GM18517 (cell line): ENCODE data around the gene CBR1.
"Not testable (repeated sequence)": the region's sequence is repeated elsewhere in the genome, so short reads cannot be mapped to it uniquely, and the experiment has no call there.

Experiments
- ATAC-seq: cut with Tn5 transposase; IDR thresholded peaks from one replicate; pipeline ENCODE4 v1.9.1; 2021; ENCODE audit warnings: mild to moderate bottlenecking, moderate library complexity; ENCODE audit not compliant: unreplicated experiment

The CBR1 gene

DNA sequence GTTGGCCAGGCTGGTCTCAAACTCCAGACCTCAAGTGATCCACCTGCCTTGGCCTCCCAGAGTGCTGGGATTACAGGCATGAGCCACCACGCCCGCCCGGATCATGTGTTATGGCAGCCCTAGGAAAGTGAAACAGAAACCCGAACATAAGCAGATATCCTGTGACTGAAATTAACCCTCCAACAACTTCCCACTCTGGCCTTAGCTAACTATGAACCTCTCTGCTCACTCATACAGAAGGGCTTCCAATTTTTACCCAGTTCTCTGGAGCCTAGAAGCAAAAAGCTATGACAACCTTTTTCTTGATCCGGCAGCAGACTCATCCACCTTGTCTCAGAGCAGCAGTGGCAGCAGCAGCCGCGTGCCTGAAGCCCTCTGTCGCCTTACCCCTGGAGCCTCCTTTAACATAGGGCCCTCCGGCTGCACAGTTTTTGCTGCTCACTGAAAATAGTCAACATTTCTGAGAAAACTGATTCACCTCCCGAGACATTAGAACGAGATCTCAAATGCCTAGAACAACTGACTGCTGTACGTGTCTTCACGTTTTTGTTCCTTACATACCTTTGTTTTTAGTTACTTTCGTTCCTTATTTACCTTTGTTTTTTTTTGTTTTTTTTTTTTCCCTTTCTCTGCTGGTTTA is 9.3 kb downstream of the CBR1 start:
- no peak for ATAC-seq

DNA sequence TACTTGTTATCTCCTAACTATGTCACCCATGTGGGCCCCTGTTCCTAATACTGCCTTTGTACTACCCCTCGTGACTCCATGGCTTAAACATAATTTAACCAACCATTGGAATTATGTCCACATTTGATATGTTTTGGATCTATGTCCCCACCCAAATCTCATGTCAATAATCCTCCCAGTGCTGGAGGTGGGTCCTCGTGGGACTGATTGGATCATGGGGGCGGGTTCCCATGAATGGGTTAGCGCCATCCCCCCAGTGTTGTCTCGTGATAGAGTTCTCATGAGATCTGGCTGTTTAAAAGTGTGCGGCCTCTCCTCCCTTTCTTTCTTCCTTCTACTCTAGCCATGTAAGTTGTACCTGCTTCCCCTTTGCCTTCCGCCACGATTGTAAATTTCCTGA is 9.8 kb downstream of the CBR1 start:
- no peak for ATAC-seq

DNA sequence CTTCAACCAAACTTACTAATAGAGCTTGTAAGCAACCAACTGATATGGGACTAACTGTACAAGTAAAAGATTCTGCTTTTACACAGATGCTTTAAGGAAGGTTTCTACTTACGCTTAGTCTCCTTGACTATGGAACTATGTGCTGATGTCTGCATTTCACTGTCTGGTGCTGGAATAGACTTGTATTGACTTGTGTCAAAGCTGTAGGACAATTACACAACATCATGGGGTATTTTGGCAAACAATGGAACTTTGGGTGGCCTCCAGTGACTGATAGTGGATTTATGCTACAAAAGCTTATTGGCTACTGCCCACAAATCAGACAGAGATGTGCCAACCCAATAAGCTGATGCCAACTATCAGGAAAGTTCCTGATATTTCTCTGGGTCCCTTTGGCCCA is 10.6 kb downstream of the CBR1 start:
- ATAC-seq = no peak

DNA sequence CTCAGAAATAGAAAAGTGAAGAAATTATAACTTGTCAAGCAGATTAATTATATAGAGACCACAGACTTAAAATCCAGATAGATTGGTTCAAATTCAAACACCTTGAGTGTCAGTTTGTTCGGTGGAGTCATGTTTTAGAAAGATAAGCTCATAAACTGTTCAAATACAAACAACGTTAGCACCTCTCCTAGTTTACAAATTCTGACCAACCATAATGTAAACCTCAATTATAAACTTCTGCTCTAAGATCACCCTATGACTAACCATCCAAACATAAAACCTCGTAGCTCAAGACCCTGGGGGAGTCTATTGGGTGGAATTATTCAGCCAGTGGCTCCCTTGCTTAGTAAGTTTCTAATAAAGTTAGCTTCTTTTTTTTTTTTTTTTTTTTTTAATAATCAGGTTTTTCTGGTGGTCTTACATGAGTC is 12.4 kb downstream of the CBR1 start:
- ATAC-seq = no peak

DNA sequence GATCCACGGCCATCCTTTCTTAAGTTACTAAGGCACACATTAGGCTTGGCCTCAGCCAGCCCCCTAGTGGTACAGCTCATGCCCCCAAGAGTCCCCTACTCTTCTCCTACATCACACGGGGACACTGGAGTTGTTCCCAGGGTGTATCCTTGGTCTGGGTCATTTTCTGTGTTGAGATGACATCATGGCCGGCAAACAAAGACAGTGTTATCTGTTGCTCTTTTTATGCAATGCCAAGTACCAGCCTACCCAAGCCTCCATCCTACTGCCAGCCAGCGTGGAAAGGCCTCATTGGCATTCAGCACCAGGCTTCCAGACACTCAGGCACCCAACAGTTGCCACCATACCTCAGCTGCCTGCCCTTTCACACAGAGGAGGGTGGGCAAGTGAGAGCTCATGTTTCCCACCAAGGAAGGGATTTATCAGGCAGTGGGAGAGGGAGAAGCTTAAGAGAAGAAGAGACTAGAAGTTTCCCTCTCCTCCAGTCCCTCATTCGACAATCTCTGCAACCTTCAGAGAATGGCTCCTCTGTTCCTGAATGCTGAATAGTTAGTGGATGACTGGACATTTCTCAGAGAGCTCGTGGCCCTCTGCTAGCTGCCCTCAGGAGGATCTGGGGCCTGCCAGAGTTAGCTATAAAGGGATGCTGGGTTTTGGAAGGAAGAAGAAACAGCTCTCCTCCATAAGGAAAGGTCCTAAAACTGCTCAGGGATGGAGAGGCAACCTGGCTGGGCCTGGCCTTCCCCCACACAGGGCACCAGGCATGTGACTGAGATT is 17.7 kb downstream of the CBR1 start:
- no peak for ATAC-seq

DNA sequence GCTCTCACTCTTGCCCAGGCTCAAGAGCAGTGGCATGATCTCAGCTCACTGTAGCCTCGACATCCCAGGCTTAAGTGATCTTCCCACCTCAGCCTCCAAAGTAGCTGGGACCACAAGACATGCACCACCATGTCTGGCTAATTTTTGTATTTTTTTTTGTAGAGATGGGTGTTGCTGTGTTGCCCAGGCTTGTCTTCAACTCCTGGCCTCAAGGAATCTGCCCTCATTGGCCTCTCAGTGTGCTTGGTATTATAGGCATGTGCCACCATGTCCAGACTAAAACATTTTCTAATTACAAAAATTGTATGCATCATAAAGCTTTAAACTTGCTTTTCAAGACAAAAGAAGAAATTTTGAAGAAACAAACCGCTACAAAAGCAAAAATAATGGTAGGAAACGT is 20.1 kb downstream of the CBR1 start:
- ATAC-seq = no peak

DNA sequence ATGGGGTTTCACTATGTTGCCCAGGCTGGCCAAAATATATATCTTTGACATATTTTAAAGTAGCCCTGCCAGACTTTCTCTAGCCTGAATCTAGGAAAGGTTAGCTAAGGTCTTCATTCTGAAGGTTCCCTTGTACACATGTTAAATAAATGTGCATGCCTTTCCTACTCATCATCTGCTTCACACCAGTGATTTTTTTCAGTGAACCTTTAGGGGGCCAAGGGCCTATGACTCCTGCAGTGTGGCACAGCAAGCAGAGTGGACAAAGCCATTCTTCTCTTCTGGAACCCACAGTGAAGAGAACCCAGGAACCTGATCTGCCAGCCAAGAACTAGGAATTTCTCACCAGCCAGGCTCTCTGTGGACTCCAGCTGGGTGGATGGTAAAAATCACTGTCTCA is 22.9 kb downstream of the CBR1 start:
- no peak for ATAC-seq

DNA sequence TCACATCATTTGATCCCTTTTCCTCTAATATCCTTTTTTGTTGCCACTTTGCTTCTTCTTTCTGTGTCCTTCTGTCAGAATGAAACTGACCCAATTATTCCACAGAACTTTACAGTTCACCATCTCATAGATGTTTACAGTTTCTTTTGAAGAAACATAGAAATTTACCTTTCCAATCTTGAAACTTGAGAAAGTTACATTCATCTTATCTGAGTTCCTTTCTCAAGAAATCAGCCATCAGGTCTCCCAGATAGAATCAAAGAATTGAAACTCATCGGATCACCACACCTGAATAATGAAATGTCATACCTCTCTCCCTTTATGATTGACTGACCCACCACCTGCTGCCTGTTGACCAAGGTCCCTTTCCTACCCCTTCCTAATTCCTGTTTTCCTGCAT is 23.7 kb downstream of the CBR1 start:
- no peak for ATAC-seq

DNA sequence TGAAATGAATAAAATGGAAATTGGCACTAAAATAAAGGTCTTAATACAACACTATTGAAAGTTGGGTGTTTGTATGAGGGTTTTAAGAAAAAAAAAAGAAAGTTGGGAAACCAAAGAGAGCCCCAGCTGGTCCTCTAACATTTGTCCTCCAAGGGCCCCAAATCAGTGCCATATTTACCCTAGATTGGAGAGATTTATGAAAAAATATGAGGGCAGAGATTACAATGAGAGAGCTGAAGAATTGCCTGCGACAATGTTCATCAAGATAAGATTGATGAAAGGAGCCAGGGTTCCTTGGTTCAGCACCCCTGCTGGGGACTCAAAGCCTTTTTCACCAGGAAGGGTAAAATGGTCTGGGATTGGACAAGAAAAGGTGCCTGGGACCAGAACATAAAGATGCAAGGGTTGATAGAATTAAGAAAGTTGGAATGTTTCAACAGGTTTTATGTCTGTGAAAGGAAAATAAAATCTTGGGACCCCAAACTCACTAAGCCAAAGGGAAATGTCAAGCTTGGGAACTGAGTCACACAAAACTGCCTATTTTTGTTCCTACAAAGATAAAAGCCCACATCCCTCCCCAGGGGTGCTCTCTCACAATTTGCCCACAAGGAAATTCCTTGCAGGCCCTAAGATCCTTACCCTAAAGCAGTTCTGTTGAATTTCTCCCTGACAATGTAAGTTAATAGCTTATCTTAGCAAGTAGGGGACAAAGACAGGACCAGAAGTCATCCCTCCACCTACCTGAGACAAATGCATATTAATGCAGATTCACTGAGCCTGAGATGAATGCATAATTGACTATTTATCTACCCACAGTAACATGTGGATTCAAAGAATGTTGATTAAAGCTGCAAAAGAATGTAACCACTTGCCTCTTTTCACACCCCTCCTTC is 26.8 kb downstream of the CBR1 start:
- ATAC-seq = no peak

DNA sequence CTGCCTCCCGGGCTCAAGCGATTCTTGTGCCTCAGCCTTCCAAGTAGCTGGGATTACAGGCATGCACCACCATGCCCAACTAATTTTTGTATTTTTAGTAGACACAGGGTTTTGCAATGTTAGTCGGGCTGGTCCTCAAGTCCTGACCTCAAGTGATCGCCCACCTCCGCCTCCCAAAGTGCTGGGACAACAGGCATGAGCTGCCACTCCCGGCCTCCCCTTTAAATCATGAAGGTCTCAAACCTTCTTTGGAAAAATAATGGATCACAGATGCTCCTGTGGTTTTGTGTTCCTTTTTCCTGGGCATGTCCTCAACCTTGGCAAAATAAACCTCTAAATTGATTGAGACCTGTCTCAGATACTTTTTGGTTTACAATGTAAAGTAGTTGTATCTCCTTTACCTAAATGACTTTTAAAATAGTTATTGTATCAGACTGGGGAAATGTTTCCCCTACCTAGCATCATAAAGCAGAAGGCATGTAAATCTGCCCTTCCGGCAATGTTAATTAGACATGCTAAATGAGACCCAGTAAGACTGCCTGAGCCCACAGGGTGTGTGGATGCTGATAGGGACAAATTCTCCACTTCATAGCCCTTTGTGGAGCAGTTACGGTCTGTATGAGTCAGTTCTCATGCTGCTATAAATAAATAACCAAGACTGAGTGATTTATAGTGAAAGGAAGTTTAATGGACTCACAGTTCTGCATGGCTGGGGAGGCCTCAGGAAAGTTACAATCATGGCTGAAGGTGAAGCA is 27.8 kb downstream of the CBR1 start:
- no peak for ATAC-seq

DNA sequence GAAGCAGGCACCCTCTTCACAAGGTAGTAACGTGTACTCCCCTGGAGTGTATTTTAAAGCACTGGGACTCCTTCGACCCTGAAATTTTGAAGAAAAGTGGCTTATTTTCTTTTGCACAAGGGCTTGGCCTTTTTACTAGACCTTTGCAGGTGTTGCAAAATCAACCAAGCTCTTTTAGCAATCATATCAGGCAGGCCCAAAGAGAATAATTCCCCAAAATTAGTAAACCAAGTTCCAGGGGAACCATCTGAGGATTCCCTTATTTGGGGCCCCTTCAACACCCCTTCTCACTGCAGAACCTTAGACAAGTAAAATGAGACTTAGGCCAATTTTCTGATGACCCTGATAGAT is 28.3 kb downstream of the CBR1 start:
- ATAC-seq = no peak

DNA sequence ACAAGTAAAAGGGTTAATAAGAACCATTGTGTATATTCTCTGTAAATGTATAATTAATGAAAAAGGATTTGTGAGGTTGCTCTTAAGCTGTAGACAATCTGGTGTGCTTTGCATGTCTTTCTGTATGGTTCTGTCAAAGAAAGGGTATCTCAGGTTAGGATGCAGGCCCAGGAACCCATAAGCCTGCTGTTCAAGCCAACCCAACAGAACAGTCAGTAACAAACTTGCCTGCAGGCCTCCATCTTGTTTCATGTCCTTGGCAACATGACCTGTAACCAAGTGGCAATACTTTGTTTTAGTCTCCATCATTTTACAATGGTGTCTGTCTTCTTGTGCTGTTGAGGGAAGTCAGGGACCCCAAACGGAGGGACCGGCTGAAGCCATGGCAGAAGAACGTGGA is 29.2 kb downstream of the CBR1 start:
- no peak for ATAC-seq

DNA sequence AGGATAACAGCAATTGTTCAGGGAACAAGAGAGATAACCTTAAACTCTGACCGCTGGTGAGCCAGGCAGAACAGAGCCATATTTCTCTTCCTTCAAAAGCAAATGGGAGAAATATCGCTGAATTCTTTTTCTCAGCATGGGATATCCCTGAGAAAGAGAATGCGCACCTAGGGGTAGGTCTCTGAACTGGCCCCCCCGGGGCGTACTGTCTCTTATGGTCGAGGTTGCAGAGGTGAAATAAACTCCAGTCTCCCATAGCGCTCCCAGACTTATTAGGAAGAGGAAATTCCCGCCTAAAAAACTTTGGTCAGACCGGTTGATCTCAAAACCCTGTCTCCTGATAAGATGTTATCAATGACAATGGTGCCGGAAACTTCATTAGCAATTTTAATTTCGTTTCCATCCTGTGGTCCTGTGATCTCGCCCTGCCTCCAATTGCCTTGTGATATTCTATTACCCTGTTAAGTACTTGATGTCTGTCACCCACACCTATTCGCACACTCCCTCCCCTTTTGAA is 29.9 kb downstream of the CBR1 start:
- not testable (repeated sequence) for ATAC-seq

DNA sequence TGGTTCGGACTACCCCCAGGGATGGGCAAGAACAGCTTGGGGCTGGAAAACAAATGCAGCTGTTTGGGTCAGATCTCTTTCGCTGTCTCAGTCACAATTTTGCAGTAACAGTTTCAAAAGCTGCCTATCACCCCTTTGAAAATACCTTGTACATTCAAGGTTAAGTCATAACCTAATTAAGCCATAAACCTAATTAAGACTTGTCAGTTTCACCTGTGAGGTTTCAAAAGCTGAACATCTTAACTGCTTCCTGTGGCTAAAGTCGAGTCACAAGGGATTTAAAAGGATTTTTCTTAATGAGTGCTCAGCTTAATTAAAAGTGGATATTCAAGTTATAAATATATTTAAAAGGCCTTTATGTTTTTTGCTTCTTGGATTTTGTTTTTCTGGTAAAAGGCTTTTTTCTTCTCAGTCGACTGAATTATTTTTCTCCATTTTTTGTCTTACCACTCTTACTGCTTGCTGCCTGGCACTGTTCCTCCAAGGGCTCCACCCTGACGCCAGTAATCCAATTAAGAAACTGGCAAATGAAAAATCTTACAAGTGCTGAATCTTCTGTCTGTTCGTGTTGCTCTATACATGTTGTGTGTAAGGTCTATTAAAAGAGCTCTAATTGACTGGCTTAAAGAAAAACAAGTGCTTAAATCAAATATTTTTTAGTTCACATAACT is 31.3 kb downstream of the CBR1 start:
- no peak for ATAC-seq

DNA sequence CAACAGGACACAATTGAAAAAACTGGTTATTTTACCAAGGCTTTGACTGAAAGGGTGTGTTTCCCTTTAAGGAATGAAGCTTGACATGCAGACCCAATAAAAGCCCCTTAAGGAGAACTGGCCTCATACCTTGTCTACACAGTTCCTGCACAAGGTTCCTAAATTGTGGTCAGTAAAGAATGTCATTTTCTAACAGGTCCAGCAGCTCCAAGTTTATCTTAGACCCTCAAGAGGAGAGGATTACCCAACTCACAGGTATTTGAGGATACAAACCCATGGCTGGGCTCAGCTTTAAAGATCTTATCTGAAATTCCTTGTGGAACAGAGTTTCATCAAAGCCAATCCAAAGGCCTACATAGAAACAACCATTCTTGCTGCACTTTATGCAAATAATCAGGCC is 33.6 kb downstream of the CBR1 start:
- ATAC-seq = no peak

DNA sequence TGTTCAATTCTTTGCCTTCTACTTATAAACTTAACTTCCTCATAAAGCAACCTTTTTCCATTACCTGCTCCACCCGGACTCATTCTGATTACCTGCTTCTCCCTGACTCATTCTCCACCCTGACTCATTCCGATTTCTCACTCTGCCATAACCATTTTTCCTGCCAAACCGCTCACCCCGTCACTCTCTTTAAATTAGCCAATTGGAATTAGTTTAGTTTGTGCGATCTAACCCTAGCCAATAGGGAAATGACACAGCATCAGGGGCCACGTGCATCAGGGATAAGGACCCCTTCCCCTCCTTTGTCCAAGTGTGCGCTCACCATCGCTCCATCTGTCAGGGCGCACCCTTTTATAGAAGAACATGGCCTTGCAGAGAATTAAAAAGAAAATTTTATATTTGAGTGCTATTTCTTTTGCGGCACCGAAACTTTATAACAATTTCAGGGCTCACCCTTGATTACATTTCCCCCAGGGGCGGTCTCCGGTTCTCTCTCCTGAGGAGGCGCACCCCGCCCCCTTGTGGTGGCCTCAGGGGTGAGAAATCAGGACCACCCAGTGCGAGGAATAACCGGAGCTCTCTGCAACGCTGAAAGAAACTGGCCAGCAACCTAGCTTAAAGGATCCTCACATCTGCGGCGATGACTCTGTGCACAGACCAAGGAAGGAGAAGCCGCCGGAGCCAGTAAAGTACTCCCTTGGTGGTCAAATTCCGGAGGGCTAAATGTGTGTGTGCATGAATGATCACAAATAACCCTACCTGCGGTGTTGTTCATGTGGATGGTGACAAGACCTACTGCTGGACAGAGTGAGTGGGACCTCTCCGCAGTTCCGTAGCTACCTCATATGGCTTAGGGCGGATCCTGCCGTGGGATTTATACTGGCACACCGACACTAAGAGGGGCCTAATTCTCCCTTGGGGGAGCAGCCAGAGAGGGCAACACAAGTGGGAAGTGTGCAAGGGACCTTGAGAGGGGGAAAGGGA is 34.8 kb downstream of the CBR1 start:
- ATAC-seq = no peak

DNA sequence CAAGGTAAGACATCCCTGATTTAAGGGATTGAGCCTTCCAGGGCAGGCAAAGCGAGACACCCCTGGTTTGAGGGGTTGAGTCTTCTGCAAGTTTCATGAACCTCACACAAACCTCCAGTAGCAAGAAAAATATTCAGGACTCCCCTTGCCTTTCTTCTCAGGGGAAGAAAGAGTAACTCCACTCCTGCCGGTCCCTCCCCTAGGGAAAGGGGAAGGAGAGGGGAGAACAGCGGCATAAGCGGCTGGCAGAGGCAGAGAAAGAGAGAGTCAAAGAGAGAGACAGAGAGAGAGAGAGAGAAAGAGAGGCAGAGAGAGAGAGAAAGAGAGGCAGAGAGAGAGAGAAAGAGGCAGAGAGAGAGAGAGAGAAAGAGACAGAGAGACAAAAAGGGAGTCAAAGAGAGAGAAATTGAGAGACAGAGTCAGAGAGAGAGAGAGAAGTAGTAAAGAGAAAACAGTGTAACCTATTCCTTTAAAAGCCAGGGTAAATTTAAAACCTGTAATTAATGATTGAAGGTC is 35.6 kb downstream of the CBR1 start:
- ATAC-seq = no peak

DNA sequence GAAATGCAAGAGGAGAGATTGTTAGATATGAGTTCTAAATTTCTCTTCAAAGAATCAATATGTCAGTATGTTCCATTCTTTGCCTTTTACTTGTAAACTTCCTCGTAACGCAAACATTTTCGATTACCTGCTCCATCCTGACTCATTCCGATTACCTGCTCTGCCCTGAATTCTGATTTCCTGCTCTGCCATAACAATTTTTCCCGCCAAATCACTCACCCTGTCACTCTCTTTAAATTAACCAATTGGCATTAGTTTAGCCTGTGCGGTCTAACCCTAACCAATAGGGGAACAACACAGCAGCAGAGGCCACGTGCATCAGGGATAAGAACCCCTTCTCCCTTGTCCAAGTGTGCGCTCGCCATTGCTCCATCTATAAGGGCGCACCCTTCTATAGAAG is 40.0 kb downstream of the CBR1 start:
- ATAC-seq = no peak

DNA sequence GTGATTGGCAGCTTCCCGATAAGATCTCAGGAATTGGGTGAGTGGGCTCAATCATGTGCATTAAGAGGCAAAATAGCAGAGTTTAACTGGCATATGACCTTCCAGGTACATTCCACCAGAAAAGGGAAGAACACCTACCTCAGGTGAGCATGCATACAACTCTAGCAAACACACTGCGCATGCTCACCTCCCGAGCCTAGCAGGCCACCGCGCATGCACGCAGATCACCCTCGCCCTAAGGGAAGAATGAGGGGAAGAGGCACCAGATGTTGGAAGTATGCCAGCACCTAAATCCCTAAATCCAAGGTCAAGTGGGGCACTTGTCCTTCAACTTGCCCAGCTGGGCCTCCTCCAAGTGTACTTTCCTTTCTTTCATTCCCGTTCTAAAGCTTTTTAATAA is 41.4 kb downstream of the CBR1 start:
- ATAC-seq = no peak
